GM21447 (cell line): ENCODE measurements around the gene CNTN6.

Source experiments
- ATAC-seq: cut with Tn5 transposase; IDR thresholded peaks from one replicate; pipeline ENCODE4 v1.9.1; 2021; ENCODE audit not compliant: unreplicated experiment

CNTN6 gene

GRCh38 chr3:1092771-1093170 is at the start of gene CNTN6:
TSS of gene CNTN6 (plus strand) at chr3:1093024. CDS start at chr3:1148009, 54,985 bp downstream.
- ATAC-seq = no peak

DNA sequence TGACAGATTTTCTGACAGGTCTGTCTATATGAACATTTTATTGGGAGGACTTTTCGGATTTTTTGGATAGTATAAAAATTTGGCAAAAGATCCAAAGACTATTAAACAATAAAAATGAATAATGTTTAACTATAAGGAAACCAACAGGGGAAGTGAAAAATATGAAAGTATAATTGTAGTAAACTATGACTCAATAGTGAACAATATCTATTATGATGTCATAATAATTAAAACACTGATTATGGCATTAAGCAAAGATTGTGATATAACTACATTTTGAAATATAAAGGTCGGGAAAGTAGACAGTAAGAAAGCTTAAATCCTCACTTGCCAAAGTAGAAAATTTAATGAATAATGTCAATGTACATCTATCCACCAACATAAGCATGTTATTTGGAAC is 44.3 kb upstream of the CNTN6 start:
- no peak for ATAC-seq

- ATAC-seq = no peak
These were observed 37.0 kb upstream of the CNTN6 start for GRCh38 chr3:1055870-1056269.

- no peak for ATAC-seq
These were observed 36.1 kb upstream of the CNTN6 start for GRCh38 chr3:1056744-1057143.

DNA sequence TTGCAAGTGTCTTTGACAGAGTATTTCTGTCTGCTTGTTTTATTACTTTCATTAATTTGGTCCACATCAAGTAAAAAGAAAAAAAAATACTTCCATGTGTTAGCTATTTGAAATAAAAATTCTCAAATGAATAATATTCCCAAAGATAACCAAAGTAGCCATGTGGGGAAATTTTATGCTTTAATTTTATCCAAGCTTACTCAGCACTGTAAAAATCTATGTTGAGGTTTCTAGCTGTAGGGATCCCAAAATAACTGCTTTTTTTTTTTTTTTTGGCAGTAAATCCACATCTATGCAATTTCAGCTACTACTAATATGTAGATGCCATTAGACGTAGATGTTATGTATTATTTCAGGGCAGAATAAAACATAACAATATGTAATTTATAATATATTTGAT is 35.4 kb upstream of the CNTN6 start:
- ATAC-seq = no peak

DNA sequence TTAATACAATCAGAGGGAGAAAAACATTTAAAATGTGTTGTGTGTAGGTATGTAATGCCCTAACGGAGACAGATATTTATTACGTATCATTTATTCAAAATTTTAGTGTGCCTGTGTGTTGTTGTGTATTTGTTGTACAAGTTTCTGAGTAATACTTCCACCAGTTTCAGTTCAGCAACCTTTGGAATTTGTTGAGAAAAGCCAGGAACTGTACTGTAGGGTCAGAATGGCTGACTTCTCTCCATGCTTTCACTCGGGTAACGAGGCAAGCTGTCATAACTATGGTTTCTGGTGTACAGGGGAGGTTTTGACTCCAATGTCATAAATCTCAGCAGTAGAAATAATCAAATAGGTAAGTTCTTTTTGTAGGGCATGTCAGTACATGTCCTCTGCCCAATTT is 23.8 kb upstream of the CNTN6 start:
- ATAC-seq = no peak

DNA sequence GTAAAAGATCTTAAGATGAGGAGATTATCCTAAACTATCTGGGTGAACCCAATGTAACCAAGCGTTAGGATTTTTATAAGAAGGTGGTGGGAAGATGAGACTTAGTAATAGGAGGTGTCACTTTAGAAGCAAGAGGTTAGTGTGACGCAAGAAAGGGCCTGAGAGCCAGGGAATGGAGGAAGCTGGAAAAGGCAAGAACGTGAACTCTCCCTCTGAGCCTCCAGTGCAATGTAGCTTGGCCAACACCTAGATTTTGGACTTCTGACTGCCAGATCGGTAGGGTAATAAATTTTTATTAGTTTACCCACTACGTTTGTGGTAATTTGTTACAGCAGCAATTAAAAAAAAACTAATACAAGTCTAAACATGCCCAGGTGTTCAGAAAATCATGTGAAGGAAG is 20.8 kb upstream of the CNTN6 start:
- ATAC-seq = no peak

- no peak for ATAC-seq
These were observed 13.2 kb upstream of the CNTN6 start for GRCh38 chr3:1079662-1080061.

DNA sequence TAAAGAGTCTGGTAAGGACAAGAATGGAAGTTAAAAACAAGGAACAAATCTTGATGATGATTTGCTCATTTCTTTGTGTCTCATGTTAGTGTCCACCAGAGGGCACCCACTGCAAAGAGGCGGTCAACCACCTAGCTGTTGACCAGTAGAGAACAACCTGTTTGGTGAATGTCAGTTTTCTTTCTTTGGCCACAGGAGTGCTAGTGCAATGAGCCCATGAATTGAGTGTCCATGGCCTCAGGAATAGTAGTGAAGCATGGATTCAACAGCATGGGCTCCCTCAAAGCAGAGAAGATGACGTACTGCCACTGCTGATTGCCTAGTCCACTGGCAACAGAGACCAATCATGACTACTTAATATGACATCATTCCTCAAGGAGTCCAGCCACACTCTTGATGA is 10.7 kb upstream of the CNTN6 start:
- no peak for ATAC-seq

GRCh38 chr3:1087066-1087560 is 5.7 kb upstream of the CNTN6 start:
- no peak for ATAC-seq

DNA sequence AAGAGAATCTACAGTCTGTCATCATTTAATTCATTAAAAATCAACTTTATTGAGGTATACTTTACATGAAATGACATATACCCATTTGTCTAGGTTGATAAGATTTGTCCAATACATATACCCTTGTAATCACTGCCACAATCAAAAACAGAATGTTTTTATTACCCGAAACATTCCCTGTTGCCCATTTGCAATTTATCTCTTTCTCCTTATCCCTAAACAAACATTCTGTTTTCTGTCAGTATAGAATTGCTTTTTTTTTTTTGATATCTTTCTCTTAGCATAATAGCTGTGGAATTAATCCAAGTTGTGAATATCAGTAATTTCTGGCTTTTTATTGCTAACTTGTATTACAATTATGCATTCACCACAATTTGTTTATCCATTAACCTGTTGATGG is 4.3 kb upstream of the CNTN6 start:
- no peak for ATAC-seq

- ATAC-seq = no peak
These were observed 1.5 kb upstream of the CNTN6 start for GRCh38 chr3:1091286-1091685.

DNA sequence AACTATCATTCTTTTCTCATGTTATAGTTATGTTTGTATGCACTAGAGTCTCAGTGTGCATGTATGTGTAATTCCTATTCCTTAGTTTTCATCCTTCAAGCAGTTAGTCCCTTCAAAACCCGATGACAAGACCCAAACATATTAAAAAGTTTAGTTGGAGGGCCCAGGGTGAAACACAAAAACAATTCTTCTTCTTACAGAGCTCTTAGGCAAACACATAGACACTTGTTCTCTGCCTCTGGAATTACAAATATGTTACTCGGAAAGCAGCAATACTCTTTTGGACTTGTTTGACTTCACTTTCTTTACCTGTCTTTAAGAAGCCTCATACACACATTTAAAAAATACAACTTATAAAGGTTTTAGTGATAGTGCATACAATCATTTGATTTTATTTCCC is 763 bp upstream of the CNTN6 start:
- no peak for ATAC-seq

GRCh38 chr3:1093217-1093616 is 393 bp downstream of the CNTN6 start:
- ATAC-seq = no peak

DNA sequence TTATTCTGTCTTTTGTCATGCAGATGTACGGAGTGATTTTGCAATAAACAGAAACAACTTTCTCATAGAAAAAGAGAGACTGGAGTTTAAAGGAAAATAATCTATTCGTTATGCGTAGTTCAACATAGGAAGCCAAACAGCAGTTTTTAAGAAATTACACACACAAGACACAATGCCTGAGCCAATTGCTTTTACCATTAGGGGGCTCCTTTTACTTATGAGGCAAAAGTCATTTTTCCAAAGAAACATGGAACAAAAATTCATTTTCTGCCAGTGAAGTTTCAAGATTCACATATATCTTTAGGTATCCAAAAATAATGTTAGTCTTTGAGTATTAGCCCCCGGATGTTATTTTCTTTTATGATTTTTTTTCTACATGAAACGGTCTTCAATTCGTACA is 10.7 kb downstream of the CNTN6 start:
- no peak for ATAC-seq

- ATAC-seq = no peak
These were observed 25.1 kb downstream of the CNTN6 start for GRCh38 chr3:1117843-1118473.

GRCh38 chr3:1131166-1131565 is 38.3 kb downstream of the CNTN6 start:
- no peak for ATAC-seq

DNA sequence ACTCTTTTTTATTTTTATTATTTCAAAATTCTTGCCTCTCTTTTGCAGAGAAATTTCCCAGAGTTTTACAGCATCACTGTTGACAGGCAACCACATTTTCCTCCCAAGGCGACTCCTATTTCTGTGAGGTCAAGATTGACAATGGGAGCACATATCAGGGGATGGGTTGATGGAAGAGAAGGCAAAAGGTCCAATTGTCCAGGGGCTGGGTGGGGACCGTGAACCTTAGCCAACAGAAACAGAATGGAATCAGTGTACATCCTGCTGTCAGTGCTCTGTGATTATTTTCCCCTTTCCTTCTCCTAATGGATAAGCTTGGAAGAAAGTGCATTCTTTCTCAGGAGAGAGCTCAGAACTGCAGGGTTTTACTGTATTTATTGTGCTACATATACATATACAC is 42.4 kb downstream of the CNTN6 start:
- no peak for ATAC-seq

GRCh38 chr3:1138036-1138435 is 45.2 kb downstream of the CNTN6 start:
- no peak for ATAC-seq

GRCh38 chr3:1139071-1139470 is 46.2 kb downstream of the CNTN6 start:
- no peak for ATAC-seq

DNA sequence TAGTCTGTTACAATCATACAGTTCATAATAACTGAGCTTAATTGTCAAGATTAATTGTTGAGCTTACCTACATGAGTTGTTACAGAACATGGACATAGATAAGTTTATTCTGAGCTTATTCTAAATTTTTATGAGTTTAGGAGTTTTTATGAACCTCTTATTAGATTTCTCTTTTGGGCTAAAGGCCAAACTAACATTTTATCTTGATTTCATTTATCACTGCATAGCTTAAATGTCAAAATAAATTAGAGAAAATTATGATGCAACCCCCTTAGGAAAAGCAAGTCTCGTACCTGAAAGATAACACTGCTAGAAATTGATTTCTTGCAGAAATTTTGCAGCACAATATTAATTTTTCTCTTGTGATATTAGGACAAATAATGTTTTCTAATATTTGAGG is 54.5 kb downstream of the CNTN6 start:
- no peak for ATAC-seq

DNA sequence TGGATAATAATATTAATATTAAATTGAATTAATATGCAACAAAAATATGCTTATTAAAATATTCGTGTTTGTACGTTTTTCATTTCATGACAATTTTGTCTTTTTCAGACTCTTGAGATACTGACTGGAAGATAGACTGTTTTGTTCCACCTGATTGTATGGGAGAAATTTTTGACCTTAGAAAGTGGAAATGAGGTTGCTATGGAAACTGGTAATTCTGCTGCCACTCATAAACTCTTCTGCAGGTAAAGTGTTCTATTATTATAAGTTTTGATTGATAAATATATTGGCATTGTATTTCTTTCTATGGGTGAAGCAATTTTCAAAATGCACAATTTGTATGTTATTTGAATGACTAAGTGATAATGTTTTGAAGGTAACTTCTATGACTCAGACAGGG is 55.0 kb downstream of the CNTN6 start:
- ATAC-seq = no peak

GRCh38 chr3:1164101-1164500 is 71.3 kb downstream of the CNTN6 start:
- no peak for ATAC-seq
